Right renal pelvis (tissue), 4 donors: Measurements from ENCODE around the gene NOTCH1. TPM values are rescaled to one million over a fixed set of nuclear protein-coding genes. Genes with fewer than 3 reads are reported as not detected.
"Not testable (repeated sequence)": the region's sequence is repeated elsewhere in the genome, so short reads cannot be mapped to it uniquely, and the experiment has no call there.

ENCODE experiments used
- DNase-seq, 4 donors: peaks; one replicate each; pipeline ENCODE4 v3.0.0-alpha.2; 2013; ENCODE audit warnings: low read depth in 4 of 4, low spot score in 3 of 4, missing footprints in 1 of 4
- polyA plus RNA-seq, 4 donors: library from polyadenylated mRNA; unstranded; fragments of 120-200 nt; gene quantifications; one replicate each; pipeline ENCODE4 v1.2.1, GENCODE V29; 2013; ENCODE audit not compliant: insufficient read length in 4 of 4

NOTCH1 gene
- polyA plus RNA-seq, 4 donors = 25.4 to 41.4 (median 29.5) TPM

- not testable (repeated sequence) for DNase-seq
Observed at GRCh38 chr9:136579650-136580219, 33.9 kb upstream of the NOTCH1 start.

DNA sequence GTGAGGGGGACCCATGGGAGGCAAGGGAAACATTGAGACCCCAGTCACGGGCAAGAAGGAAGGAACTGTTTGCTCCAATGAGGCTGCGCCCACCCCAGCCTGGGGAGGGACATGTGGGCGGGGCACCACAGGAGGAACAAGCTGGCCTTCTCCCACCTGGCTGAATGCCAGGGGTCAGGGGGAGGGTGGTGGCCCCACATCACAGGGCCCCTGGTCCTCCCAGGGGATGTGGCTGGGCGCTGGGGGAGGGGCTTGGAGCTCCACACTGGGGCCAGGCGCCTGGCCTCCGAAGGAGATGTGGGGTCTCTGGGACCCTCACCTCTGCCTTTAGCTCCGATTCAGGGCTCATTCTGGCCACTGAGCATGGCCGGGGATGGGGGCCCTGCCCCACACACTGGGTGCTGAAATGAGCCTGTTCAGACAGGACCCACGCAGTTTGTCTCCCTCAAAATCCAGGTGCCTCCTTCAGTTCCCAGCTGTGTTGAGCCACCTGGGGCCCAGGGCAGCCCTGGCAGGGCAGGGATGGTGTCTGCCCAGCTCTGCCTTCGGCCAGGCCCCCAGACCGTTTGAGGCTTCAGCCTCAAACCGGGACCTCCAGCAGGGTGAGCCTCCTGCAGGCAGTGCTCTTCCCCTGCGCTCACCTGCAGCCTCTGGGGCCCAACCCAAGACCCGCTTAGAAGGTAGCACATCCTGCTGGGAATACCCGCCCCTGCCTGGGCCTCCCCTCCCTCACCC lies 33.2 kb upstream of the NOTCH1 start:
- no peak for DNase-seq

GRCh38 chr9:136578626-136578914 lies 32.7 kb upstream of the NOTCH1 start:
- DNase-seq = no peak

- no peak for DNase-seq
Observed at GRCh38 chr9:136577941-136578625, 32.2 kb upstream of the NOTCH1 start.

GRCh38 chr9:136576269-136576626 lies 30.4 kb upstream of the NOTCH1 start:
- DNase-seq = no peak

- DNase-seq = no peak
Observed at GRCh38 chr9:136575626-136576268, 29.9 kb upstream of the NOTCH1 start.

- DNase-seq = not testable (repeated sequence)
Observed at GRCh38 chr9:136574606-136575005, 28.8 kb upstream of the NOTCH1 start.

DNA sequence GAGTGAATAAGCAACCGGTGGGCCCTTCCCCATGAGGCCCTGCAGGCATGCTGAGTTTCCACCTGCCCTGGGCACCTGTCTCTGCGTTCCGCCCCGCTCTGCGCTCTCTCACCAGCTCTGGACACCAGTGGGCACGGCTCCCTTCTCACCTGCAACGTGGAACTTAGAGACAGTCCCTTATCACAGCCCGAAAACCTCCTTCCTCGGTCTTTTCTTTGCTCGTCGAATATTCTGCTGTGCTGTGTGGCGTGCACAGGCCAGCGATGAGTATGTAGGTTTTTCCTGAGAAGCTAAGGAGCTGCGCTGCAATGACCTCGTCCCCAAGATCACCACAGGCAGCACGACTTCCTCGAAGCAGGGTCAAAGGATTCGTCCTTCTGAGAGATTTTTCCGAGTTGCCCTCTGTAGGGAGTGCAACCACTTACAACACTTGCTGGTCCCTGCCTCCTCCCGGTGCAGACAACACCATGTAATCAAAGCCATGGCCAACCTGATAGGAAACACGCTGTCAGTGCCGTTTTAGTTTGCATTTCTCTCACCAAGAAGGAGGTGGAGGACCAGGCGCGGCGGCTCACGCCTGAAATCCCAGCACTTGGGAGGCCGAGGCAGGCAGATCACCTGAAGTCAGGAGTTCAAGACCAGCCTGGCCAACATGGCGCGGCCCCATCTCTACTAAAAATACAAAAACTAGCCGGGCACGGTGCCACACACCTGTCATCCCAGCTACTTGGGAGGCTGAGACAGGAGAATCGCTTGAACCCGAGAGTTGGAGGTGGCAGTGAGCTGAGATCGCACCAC lies 27.2 kb upstream of the NOTCH1 start:
- DNase-seq = no peak

DNA sequence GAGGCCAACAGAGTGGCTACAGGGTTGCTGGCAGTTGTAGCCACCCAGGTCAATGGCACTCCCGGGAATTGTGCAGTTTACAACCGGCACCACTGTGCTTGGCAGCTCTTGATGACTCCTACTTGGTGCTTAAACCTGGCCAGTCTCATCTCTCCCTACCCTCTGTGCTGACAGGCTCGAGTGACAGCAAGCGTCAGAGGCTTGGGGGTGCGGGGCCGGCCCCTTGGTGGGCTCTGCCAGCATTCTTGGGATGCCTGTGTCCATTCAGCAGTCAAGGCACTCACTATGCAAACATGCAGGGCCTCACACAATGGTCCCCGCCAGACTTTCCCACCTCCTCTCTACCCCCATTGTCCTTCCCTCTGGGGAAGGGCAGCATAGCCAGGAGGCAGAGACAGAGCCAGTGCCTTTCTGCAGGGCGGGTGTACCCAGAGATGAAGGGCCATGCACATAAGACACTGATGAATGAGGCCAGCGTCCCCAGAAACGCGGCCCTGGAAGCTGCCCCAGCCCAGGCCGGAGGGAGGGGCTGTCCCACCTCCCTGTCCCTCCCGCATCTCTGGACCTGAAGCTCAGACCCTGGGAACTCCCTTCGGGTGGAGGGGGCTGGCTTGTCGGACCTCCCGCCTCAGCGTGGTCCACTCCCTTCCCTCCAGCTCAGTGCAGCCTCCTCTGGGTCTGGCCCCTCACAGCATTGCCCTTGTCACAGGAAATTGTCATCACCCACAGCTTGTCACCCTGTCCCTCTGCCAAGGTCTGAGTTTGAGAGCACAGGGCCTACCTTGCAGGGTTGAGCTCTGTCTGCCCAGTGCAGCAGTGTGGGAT lies 26.4 kb upstream of the NOTCH1 start:
- no peak for DNase-seq

- no peak for DNase-seq
Observed at GRCh38 chr9:136571531-136571930, 25.7 kb upstream of the NOTCH1 start.

GRCh38 chr9:136570916-136571315 lies 25.1 kb upstream of the NOTCH1 start:
- no peak for DNase-seq

GRCh38 chr9:136570191-136570845 lies 24.5 kb upstream of the NOTCH1 start:
- no peak for DNase-seq

DNA sequence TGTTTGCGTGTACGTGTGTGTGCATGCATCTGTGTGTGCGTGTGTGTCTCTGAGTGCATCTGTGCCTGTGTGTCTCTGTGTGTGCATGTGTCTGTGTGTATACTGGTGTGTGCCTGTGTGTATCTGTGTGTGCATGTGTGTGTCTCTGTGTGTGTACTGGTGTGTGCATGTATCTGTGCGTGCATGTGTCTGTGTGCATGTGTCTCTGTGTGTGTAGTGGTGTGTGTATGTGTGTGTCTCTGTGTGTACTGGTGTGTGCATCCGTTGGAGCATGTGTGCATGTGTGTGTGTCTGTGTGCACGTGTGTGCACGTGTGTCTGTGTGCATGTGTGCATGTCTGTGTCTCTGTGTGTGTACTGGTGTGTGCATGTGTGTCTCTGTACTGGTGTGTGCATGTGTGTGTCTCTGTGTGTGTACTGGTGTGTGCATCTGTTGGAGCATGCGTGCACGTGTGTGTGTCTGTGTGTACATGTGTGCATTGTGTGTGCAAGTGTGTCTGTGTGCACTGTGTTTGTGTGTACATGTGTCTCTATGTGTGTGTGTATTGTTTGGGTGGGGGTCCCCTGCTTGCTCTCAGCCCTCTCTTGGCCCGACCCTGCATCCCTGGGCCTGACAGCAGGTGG lies 23.8 kb upstream of the NOTCH1 start:
- no peak for DNase-seq

DNA sequence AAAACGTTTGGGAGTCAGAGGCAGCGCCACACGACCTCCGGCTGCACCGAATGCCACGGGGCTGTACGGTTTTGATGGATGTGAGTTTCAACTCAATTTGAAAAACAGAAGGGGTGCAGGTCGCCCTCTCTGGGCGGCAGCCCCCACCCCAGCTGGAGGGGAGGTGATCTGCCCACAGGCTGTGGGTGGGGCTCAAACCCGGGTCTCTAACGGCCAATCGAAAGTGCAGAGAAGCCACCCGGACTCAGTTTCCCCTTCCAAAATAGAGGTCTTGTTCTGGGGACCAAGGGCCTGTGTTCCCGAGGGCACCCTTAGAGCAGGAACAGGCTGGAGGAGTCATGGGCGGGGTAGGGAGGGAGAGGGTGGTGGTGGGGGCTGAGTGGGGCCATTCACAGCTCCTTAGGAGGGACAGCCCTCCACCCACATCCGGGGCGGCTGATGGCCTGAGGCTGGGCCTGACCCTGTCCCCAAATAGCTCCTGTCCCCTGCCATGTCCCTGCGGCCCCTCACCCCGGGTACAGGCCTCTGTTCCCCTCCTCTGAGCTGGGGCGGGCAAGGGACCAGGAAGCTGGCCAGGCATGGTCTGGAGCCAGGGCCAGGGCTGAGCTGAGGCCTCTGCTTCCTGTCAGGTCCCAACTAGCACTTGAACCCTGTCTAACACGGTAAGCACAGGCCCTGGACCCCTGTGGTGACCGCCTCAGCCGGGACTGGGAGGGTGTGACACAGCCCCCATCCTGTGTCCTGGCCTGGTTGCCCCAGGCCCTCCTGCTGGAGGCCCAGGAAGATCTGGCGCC lies 22.6 kb upstream of the NOTCH1 start:
- DNase-seq = no peak

DNA sequence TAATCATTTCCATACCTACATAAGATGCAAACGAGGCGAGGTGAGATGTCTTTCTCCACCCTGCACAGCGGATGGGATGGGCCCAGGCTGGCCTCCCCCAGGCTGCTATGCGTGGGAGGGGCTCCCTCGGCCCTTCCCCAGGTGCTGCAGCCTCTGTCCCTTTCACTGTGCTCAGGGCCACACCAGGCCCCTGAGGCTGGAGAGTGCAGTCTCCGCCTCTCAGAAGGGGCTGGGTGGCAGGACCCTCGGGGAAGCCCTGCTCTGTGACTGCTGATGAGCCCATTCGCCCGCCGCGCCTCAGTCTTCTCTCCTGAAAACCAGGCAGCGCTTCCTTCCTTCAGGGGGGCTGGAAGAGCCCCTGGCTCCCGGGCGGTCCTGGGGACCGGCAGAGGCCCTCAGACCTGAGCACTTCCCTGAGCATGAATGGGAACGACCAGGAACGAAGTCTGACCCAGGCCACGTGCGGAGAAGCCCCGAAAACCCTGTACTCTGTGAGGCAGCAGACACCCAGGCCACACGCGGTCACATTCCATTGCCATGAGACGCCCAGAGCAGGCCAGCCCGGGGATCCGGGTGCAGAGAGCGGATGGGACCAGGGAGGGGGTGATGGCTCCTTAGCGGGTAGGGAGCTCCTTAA lies 21.9 kb upstream of the NOTCH1 start:
- no peak for DNase-seq

- no peak for DNase-seq
Observed at GRCh38 chr9:136566901-136567300, 21.1 kb upstream of the NOTCH1 start.

GRCh38 chr9:136566553-136566895 lies 20.7 kb upstream of the NOTCH1 start:
- DNase-seq = no peak
